Measurements from ENCODE around the gene MAFB. TPM values are rescaled to one million over a fixed set of nuclear protein-coding genes. Genes with fewer than 3 reads are reported as not detected.
A peak's percentile ranks its signal among the peaks of the same experiment; 100 is the strongest.
"Not testable (repeated sequence)": the region's sequence is repeated elsewhere in the genome, so short reads cannot be mapped to it uniquely, and the experiment has no call there.

Gene MAFB
- total RNA-seq (2021) (44.3 and 57.0 TPM in 2 replicates), Bru-seq, nascent RNA (percentile 93 among the genes with signal in this experiment), BruChase-seq, experiment 1, labeled RNA remaining after a 2-hour chase (percentile 97 among the genes with signal in this experiment), BruChase-seq, experiment 2, labeled RNA remaining after a 6-hour chase (percentile 81 among the genes with signal in this experiment)
- long read RNA-seq, transcript MAFB-201 (1 exons, 3,393 nt) = major isoform, 37 of 37 reads
- long read RNA-seq, partial matches to known transcripts = 0 of 37 reads
- long read RNA-seq, other reads (novel, unspliced or antisense) = 0 of 37 reads

GRCh38 chr20:40689100-40689942, at the start of gene MAFB:
MAFB (minus strand) TSS chr20:40689236; CDS start chr20:40688850, 386 bp downstream.
- Histone ChIP-seq H3K36me3 (ENCODE audit: insufficient read depth, low read length, poor library complexity, severe bottlenecking) (peaks cover 15% of the 10 kb centered on the region), H3K4me1 (ENCODE audit: insufficient read depth, low read length, poor library complexity, severe bottlenecking) (peaks cover 14% of the 10 kb centered on the region), H3K27me3 (replicated peaks; ENCODE audit: insufficient read depth, low read depth, low read length, poor library complexity) (peaks cover 5% of the 10 kb centered on the region), H3K9me3 (ENCODE audit: low read depth, low read length, poor library complexity, severe bottlenecking) (no peaks in the 10 kb centered on the region), H3K4me3 (ENCODE audit: low read depth, low read length, poor library complexity, severe bottlenecking) (peak within 1 kb of the TSS; percentile 78), H3K27ac (ENCODE audit: low read depth, low read length, poor library complexity, severe bottlenecking) (peak within 1 kb of the TSS; percentile 84)
- CTCF ChIA-PET = interaction anchor here (0.7 to 1.3 kb wide), 6 partner anchors 257 to 529 kb away, joined by 4 to 7 read pairs (median 6); no protein-coding TSS in a partner anchor
- peak; percentile 94 for DNase-seq (ENCODE audit: low spot score)
- BruUV-seq (replicated peaks) = no TSS peak
- POLR2A ChIA-PET (ENCODE audit: low non-redundant PET) = interaction anchor here (0.5 to 0.9 kb wide), 5 partner anchors 35 to 1928 kb away, joined by 3 to 5 read pairs (median 3); no protein-coding TSS in a partner anchor
- TF ChIP-seq CTCF (conservative IDR thresholded peaks at IDR 0.05; ENCODE audit: low read depth, low read length) (no peak), EZH2 (IDR thresholded peaks at IDR 0.05; ENCODE audit: borderline replicate concordance, low read depth, low read length, poor library complexity, severe bottlenecking) (no peak)
- intact Hi-C loops (cut with micrococcal nuclease; ENCODE audit: unreplicated experiment) = loop anchor here (5.0 to 10.0 kb wide), 4 partner anchors 37 to 1425 kb away; no protein-coding TSS in a partner anchor

- CTCF ChIA-PET; H3K27me3 ChIP-seq (replicated peaks; ENCODE audit: insufficient read depth, low read depth, low read length, poor library complexity); POLR2A ChIA-PET (ENCODE audit: low non-redundant PET); H3K36me3 ChIP-seq (ENCODE audit: insufficient read depth, low read length, poor library complexity, severe bottlenecking); H3K4me1 ChIP-seq (ENCODE audit: insufficient read depth, low read length, poor library complexity, severe bottlenecking); H3K4me3 ChIP-seq (ENCODE audit: low read depth, low read length, poor library complexity, severe bottlenecking); intact Hi-C loops (cut with micrococcal nuclease; ENCODE audit: unreplicated experiment); H3K9me3 ChIP-seq (ENCODE audit: low read depth, low read length, poor library complexity, severe bottlenecking); DNase-seq (ENCODE audit: low spot score); H3K27ac ChIP-seq (ENCODE audit: low read depth, low read length, poor library complexity, severe bottlenecking); BruUV-seq (replicated peaks): not testable (repeated sequence)
These were observed 47.4 kb upstream of the MAFB start for GRCh38 chr20:40736468-40736867.

GRCh38 chr20:40728996-40729395, 40.0 kb upstream of the MAFB start:
- TF ChIP-seq CTCF (conservative IDR thresholded peaks at IDR 0.05; ENCODE audit: low read depth, low read length) (no peak), EZH2 (IDR thresholded peaks at IDR 0.05; ENCODE audit: borderline replicate concordance, low read depth, low read length, poor library complexity, severe bottlenecking) (no peak)
- Histone ChIP-seq H3K27ac (ENCODE audit: low read depth, low read length, poor library complexity, severe bottlenecking) (no peak overlapping the region), H3K4me3 (ENCODE audit: low read depth, low read length, poor library complexity, severe bottlenecking) (no peak overlapping the region), H3K4me1 (ENCODE audit: insufficient read depth, low read length, poor library complexity, severe bottlenecking) (no peaks in the 10 kb centered on the region), H3K9me3 (ENCODE audit: low read depth, low read length, poor library complexity, severe bottlenecking) (no peaks in the 10 kb centered on the region), H3K27me3 (replicated peaks; ENCODE audit: insufficient read depth, low read depth, low read length, poor library complexity) (peaks cover 6% of the 10 kb centered on the region), H3K36me3 (ENCODE audit: insufficient read depth, low read length, poor library complexity, severe bottlenecking) (no peaks in the 10 kb centered on the region)
- CTCF ChIA-PET = no interaction called here
- DNase-seq (ENCODE audit: low spot score) = no peak
- intact Hi-C loops (cut with micrococcal nuclease; ENCODE audit: unreplicated experiment) = no loop called here
- POLR2A ChIA-PET (ENCODE audit: low non-redundant PET) = no interaction called here
- BruUV-seq (replicated peaks) = no TSS peak

Data from A673 (cell line).